ENCODE data around the gene IL24. TPM values are rescaled to one million over a fixed set of nuclear protein-coding genes. Genes with fewer than 3 reads are reported as not detected.

IL24 gene
- total and polyA plus RNA-seq, 2 donors (not counting 1 experiment from before 2014, with no cell fraction given): not detected

DNA sequence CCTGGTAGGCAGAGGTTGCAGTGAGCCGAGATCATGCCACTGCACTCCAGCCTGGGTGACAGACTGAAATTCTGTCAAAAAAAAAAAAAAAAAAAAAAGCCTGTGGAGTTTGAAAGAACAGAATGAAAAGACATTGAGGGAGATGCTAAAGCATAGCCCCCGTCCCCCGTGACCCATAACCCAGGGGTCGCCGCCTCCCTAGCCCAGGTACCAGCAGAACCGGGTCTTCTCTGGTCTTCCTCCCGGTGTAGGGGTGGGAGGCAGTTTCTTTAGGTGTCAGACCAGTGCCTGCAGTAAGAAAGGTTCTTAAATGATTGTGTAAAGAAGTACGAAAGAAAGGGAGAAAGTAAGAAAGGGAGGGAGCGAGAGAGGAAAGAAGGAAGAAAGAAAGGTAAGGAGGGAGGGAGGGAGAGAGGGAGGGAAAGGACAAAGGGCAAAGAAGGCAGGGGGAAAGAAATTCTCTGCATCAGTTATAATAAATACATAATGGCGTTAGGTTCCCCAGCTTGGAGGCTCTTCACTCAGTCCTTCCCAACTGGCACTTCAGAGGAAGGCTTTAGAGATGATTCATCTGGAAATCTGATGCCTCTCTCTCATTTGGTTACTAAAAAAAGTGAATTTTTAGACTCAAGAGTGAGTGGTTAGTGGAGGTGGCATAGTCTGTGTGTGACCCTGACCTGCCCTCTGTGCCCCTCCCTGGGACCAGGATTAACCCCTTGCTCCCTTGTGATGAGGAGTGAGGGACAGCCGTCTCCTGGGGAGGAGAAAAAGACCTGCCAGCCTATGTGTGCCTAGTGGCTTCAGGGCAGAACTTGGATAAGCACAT is 1.1 kb downstream of the IL24 start:
- WGBS (ENCODE audit: insufficient coverage): 86% methylated on average over 9 of the region's 11 CpGs
- no peaks in the 10 kb centered on the region for H3K79me2 ChIP-seq (ENCODE audit: control insufficient read depth, insufficient read depth, low read length)
- ChIA-PET CTCF (interaction anchor here (1.2 to 2.1 kb wide), 3 partner anchors 8 to 24 kb away, joined by 3 to 5 read pairs (median 3); partner anchors contain the start of gene FCMR), POLR2A (no interaction called here)
- H3K9ac ChIP-seq (ENCODE audit: low read length): no peak overlapping the region
- H3K4me1 ChIP-seq (ENCODE audit: control insufficient read depth in 2 of 2, insufficient read depth in 2 of 2, low read length in 2 of 2): peaks cover 0 to 5% of the 10 kb centered on the region in 2 donors
- intact Hi-C loops (cut with micrococcal nuclease): loop anchor here (5.0 kb wide), 1 partner anchor 34 kb away; no protein-coding TSS in a partner anchor
- no peaks in the 10 kb centered on the region for H3K9me3 ChIP-seq (ENCODE audit: control extremely low read depth in 1 of 3, control insufficient read depth in 2 of 3, insufficient read depth in 1 of 3, low read length in 2 of 3)
- TF ChIP-seq, protein P1, sequence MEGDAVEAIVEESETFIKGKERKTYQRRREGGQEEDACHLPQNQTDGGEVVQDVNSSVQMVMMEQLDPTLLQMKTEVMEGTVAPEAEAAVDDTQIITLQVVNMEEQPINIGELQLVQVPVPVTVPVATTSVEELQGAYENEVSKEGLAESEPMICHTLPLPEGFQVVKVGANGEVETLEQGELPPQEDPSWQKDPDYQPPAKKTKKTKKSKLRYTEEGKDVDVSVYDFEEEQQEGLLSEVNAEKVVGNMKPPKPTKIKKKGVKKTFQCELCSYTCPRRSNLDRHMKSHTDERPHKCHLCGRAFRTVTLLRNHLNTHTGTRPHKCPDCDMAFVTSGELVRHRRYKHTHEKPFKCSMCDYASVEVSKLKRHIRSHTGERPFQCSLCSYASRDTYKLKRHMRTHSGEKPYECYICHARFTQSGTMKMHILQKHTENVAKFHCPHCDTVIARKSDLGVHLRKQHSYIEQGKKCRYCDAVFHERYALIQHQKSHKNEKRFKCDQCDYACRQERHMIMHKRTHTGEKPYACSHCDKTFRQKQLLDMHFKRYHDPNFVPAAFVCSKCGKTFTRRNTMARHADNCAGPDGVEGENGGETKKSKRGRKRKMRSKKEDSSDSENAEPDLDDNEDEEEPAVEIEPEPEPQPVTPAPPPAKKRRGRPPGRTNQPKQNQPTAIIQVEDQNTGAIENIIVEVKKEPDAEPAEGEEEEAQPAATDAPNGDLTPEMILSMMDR (IDR thresholded peaks at IDR 0.05): no peak
- TF ChIP-seq EZH2 (IDR thresholded peaks at IDR 0.05; ENCODE audit: borderline replicate concordance, insufficient read depth, low read depth, low read length, poor library complexity, severe bottlenecking): no peak
- Mint-ChIP-seq H3K9me3 (ENCODE audit: insufficient read depth) (no peaks in the 10 kb centered on the region), H3K27ac (peak overlapping the region; percentile 69), H3K27me3 (no peaks in the 10 kb centered on the region), H3K4me3 (no peak overlapping the region), H3K4me1 (peaks cover 30% of the 10 kb centered on the region)
- H4K20me1 ChIP-seq (ENCODE audit: control insufficient read depth, insufficient read depth, low read length, poor library complexity, severe bottlenecking): peaks cover 23% of the 10 kb centered on the region
- H3K27ac ChIP-seq (ENCODE audit: low read length in 2 of 2): no peak overlapping the region
- no peak overlapping the region for H3K4me2 ChIP-seq (replicated peaks; ENCODE audit: low read depth, low read length, poor library complexity, severe bottlenecking)
- H3K27me3 ChIP-seq (replicated peaks in 1 of 4; ENCODE audit: control extremely low read depth in 1 of 4, control insufficient read depth in 3 of 4, insufficient read depth in 4 of 4, low read length in 3 of 4): no peaks in the 10 kb centered on the region
- ATAC-seq (ENCODE audit: low read depth) (no peak), DNase-seq (no peak)
- peaks cover 0 to 11% of the 10 kb centered on the region in 2 experiments for H3K36me3 ChIP-seq (replicated peaks in 1 of 2; ENCODE audit: control extremely low read depth in 1 of 2, control insufficient read depth in 1 of 2, extremely low read depth in 1 of 2, insufficient read depth in 2 of 2, low read length in 1 of 2)
- no peak overlapping the region for H3K4me3 ChIP-seq (ENCODE audit: control extremely low read depth in 1 of 5, extremely low read depth in 1 of 5, insufficient read depth in 1 of 5, low read depth in 2 of 5, low read length in 4 of 5)
- no peak overlapping the region for H2AFZ ChIP-seq (ENCODE audit: insufficient read depth, low read depth, low read length, poor library complexity, severe bottlenecking)
